Mucosa of descending colon (tissue), 3 donors: ENCODE measurements around the gene AMT. TPM values are rescaled to one million over a fixed set of nuclear protein-coding genes. Genes with fewer than 3 reads are reported as not detected.
A peak's percentile ranks its signal among the peaks of the same experiment; 100 is the strongest.

ENCODE experiments used
- ATAC-seq: fragments of 200-7000 bp; cut with Tn5 transposase; one replicate; pipeline ENCODE4 v1.9.1; 2020; ENCODE audit warnings: mild to moderate bottlenecking, moderate library complexity
- DNase-seq, 3 donors: peaks; one replicate each; pipeline ENCODE4 v3.0.0-alpha.2; 2020
- H3K36me3 ChIP-seq: fragments of 200-600 bp; one replicate; pipeline ENCODE4 v1.8.0; 2021; ENCODE audit warnings: low read depth, mild to moderate bottlenecking
- H3K4me1 ChIP-seq: fragments of 200-600 bp; one replicate; pipeline ENCODE4 v1.8.0; 2021; ENCODE audit warnings: low read depth, mild to moderate bottlenecking
- H3K4me3 ChIP-seq: fragments of 200-600 bp; one replicate; pipeline ENCODE4 v1.8.0; 2021; ENCODE audit warnings: mild to moderate bottlenecking
- H3K9me3 ChIP-seq: fragments of 200-600 bp; one replicate; pipeline ENCODE4 v1.8.0; 2021; ENCODE audit warnings: mild to moderate bottlenecking
- CTCF ChIP-seq: fragments of 200-600 bp; IDR thresholded peaks from one replicate; pipeline ENCODE4 v1.8.0; 2022; ENCODE audit warnings: antibody characterized with exemption, mild to moderate bottlenecking
- intact Hi-C, 2 donors: fragments of 100-400 bp; cut with DNase I in 1 of 2; cut with micrococcal nuclease in 1 of 2; formaldehyde crosslinking; loops; one replicate each; pipeline versions ENCODE4 v1.11.0 to v1.11.1; 2022; cut with DNase I, micrococcal nuclease
- total RNA-seq, 3 donors: library from RNA; stranded (reverse); fragmentation: NEBNext Ultra II Directional in 2 of 3; extraction: Animal tissue kit (Norgen Biotek cat#: 25700) in 2 of 3; gene quantifications; one replicate each; pipeline versions ENCODE4 v1.2.1 to v1.2.4, GENCODE V29; 2021 to 2023
- donor health status: DM: no; HTN: no; CAD: no; lungs with moderate emphysema.
- donor health status: DM: no; HTN: no; CAD: no.
- donor health status: DM: no; HTN: yes; CAD: no.

Gene AMT
- total RNA-seq, 3 donors from 2014 or later = 15.8 to 36.3 (median 22.9) TPM

GRCh38 chr3:49417516-49418120, 4.7 kb downstream of the AMT start:
- Histone ChIP-seq H3K36me3 (no peaks in the 10 kb centered on the region), H3K4me1 (peaks cover 14% of the 10 kb centered on the region), H3K9me3 (no peaks in the 10 kb centered on the region), H3K4me3 (no peak overlapping the region)
- no peak for TF ChIP-seq CTCF
- ATAC-seq (no peak), DNase-seq (peak in 1 of 3 donors; percentile 50)
- intact Hi-C loops = no loop called here

- no peak for ATAC-seq
- Histone ChIP-seq H3K9me3 (no peaks in the 10 kb centered on the region), H3K36me3 (peaks cover 4% of the 10 kb centered on the region), H3K4me3 (no peak overlapping the region), H3K4me1 (peaks cover 18% of the 10 kb centered on the region)
- no peak for TF ChIP-seq CTCF
- DNase-seq = peak in 1 of 3 donors; percentile 1
- intact Hi-C loops = no loop called here
These were observed 5.4 kb downstream of the AMT start for GRCh38 chr3:49416867-49417266.

GRCh38 chr3:49415931-49416601, 6.2 kb downstream of the AMT start:
- Histone ChIP-seq H3K36me3 (peaks cover 5% of the 10 kb centered on the region), H3K9me3 (no peaks in the 10 kb centered on the region), H3K4me3 (no peak overlapping the region), H3K4me1 (peaks cover 18% of the 10 kb centered on the region)
- intact Hi-C loops = no loop called here
- peak; percentile 2 for ATAC-seq
- DNase-seq = peak in 2 of 3 donors; percentile 44 to 62
- TF ChIP-seq CTCF = no peak

GRCh38 chr3:49414753-49415152, 7.5 kb downstream of the AMT start:
- Histone ChIP-seq H3K4me3 (no peak overlapping the region), H3K9me3 (no peaks in the 10 kb centered on the region), H3K4me1 (peaks cover 29% of the 10 kb centered on the region), H3K36me3 (peaks cover 5% of the 10 kb centered on the region)
- intact Hi-C loops = no loop called here
- TF ChIP-seq CTCF = no peak
- ATAC-seq = no peak
- no peak for DNase-seq

- Histone ChIP-seq H3K36me3 (peaks cover 5% of the 10 kb centered on the region), H3K4me1 (peaks cover 38% of the 10 kb centered on the region), H3K4me3 (no peak overlapping the region), H3K9me3 (no peaks in the 10 kb centered on the region)
- TF ChIP-seq CTCF = no peak
- DNase-seq = no peak
- intact Hi-C loops = no loop called here
- no peak for ATAC-seq
These were observed 8.9 kb downstream of the AMT start for GRCh38 chr3:49413338-49413734.
